Tibial artery (tissue), 4 donors: Measurements from ENCODE around the gene FGF16.
"Not testable (repeated sequence)": the region's sequence is repeated elsewhere in the genome, so short reads cannot be mapped to it uniquely, and the experiment has no call there.

Experiments used
- DNase-seq, 2 donors: peaks; one replicate each; pipeline ENCODE4 v3.0.0-alpha.2; 2019
- H3K27ac ChIP-seq, 2 donors: fragments of 200-600 bp; sonication (generic) in 1 of 2; 1 replicate in 1 of 2; 2 replicates in 1 of 2; pipeline ENCODE4 v1.5.1; 2018 to 2019; ENCODE audit warnings: mild to moderate bottlenecking in 1 of 2
- H3K27me3 ChIP-seq, 2 donors: fragments of 200-600 bp; sonication (generic) in 1 of 2; one replicate each; pipeline versions ENCODE4 v1.5.1 to v1.6.0; 2016 to 2019
- H3K36me3 ChIP-seq, 3 donors: fragments of 200-600 bp; sonication (generic) in 2 of 3; one replicate each; pipeline ENCODE4 v1.5.1; 2016 to 2019; ENCODE audit warnings: mild to moderate bottlenecking in 2 of 3
- H3K4me1 ChIP-seq, 4 donors: fragments of 200-600 bp; sonication (generic) in 2 of 4; 1 replicate in 3 of 4; 2 replicates in 1 of 4; pipeline ENCODE4 v1.5.1; 2016 to 2019
- H3K4me3 ChIP-seq, 2 donors: fragments of 200-600 bp; sonication (generic) in 1 of 2; 1 replicate in 1 of 2; 2 replicates in 1 of 2; pipeline ENCODE4 v1.5.1; 2018 to 2019; ENCODE audit warnings: mild to moderate bottlenecking in 2 of 2
- H3K9me3 ChIP-seq, 3 donors: fragments of 200-600 bp; sonication (generic) in 1 of 3; one replicate each; pipeline ENCODE4 v1.5.1; 2016 to 2019
- intact Hi-C: fragments of 100-400 bp; cut with DNase I; formaldehyde crosslinking; loops from one replicate; pipeline ENCODE4 v1.15.0; 2023; ENCODE audit warnings: low total_unique reads
- TF ChIP-seq, protein P1 (sequence below), 2 experiments: fragments of 200-600 bp in 1 of 2; fragments of 450-650 bp in 1 of 2; IDR thresholded peaks; one replicate each; pipeline ENCODE4 v1.5.1; 2017 to 2019; ENCODE audit warnings: antibody characterized with exemption in 2 of 2, mild to moderate bottlenecking in 1 of 2, moderate library complexity in 1 of 2

Gene FGF16

GRCh38 chrX:77455437-77455836 is 8.2 kb downstream of the FGF16 start:
- Histone ChIP-seq H3K4me1 (no peaks in the 10 kb centered on the region), H3K27ac (no peak overlapping the region)
- intact Hi-C loops = no loop called here

GRCh38 chrX:77484045-77484444 is 36.9 kb downstream of the FGF16 start:
- no peak for DNase-seq
- TF ChIP-seq, protein P1, sequence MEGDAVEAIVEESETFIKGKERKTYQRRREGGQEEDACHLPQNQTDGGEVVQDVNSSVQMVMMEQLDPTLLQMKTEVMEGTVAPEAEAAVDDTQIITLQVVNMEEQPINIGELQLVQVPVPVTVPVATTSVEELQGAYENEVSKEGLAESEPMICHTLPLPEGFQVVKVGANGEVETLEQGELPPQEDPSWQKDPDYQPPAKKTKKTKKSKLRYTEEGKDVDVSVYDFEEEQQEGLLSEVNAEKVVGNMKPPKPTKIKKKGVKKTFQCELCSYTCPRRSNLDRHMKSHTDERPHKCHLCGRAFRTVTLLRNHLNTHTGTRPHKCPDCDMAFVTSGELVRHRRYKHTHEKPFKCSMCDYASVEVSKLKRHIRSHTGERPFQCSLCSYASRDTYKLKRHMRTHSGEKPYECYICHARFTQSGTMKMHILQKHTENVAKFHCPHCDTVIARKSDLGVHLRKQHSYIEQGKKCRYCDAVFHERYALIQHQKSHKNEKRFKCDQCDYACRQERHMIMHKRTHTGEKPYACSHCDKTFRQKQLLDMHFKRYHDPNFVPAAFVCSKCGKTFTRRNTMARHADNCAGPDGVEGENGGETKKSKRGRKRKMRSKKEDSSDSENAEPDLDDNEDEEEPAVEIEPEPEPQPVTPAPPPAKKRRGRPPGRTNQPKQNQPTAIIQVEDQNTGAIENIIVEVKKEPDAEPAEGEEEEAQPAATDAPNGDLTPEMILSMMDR (IDR thresholded peaks at IDR 0.05) = no peak
- Histone ChIP-seq H3K9me3 (peaks cover 0 to 17% (median 6%) of the 10 kb centered on the region in 3 donors), H3K36me3 (no peaks in the 10 kb centered on the region), H3K4me3 (no peak overlapping the region), H3K27me3 (no peaks in the 10 kb centered on the region), H3K4me1 (no peaks in the 10 kb centered on the region), H3K27ac (no peak overlapping the region)
- intact Hi-C loops = no loop called here

More at GRCh38 chrX:77455437-77455836, 8.2 kb downstream of the FGF16 start:
- no peaks in the 10 kb centered on the region for H3K27me3 ChIP-seq
- no peak for DNase-seq
- no peaks in the 10 kb centered on the region for H3K9me3 ChIP-seq
- H3K36me3 ChIP-seq = no peaks in the 10 kb centered on the region
- H3K4me3 ChIP-seq = no peak overlapping the region
- TF ChIP-seq, protein P1 (IDR thresholded peaks at IDR 0.05) = no peak

DNA sequence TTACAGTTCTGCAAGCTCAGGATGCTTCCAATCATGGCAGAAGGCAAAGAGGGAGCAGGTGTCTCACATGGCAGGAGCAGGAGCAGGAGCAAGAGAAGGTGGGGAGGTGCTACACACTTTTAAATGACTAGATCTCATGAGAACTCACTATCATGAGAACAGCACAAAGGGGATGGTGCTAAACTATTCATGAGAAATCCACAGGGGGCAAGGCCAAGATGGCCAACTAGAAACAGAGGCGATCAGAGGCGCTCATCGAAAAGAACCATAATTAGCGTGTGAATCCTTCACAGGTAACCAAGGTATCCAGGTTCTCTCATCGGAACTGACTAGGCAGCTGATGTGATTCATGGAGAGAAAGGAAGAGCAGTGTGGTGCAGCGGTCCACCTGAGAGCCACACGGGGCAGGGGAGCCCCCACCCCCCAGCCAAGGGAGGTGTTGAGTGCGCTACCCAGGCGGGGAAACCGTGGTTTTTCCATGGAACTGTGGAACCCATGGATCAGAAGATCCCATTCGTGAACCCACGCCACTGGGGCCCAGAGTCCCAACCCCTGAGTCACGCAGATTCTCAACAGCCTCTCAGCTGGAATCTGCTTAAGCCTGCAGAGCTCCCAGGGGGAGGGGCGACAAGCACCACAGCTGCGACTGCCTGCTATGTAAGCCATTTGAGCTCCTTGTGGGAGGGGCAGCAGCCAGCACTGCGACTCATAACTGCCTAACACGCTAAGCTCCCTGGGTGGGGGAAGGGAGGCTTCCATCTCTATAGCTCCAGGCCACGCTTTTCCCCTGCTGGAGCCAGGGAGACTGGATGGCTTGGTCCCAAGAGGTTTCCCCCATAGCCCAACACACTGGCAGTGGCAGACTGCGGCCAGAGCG is 46.7 kb downstream of the FGF16 start:
- H3K27me3 ChIP-seq = no peaks in the 10 kb centered on the region
- TF ChIP-seq, protein P1 (IDR thresholded peaks at IDR 0.05) = no peak
- H3K4me3 ChIP-seq = no peak overlapping the region
- intact Hi-C loops = no loop called here
- no peak for DNase-seq
- H3K9me3 ChIP-seq = no peaks in the 10 kb centered on the region
- no peaks in the 10 kb centered on the region for H3K36me3 ChIP-seq
- H3K27ac ChIP-seq = no peak overlapping the region
- no peaks in the 10 kb centered on the region for H3K4me1 ChIP-seq

DNA sequence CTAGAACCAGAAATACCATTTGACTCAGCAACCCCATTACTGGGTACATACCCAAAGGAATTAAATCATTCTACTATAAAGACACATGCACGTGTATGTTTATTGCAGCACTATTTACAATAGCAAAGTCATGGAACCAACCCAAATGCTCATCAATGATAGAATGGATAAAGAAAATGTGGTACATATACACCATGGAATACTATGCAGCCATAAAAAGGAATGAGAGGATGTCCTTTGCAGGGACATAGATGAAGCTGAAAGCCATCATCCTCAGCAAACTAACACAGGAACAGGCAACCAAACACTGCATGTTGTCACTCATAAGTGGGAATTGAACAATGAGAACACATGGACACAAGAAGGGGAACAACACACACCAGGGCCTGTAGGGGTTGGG is 53.0 kb downstream of the FGF16 start:
- H3K27ac ChIP-seq, H3K27me3 ChIP-seq, H3K36me3 ChIP-seq, H3K9me3 ChIP-seq, H3K4me3 ChIP-seq, DNase-seq, H3K4me1 ChIP-seq, intact Hi-C loops: not testable (repeated sequence)

GRCh38 chrX:77502951-77503525 is 55.8 kb downstream of the FGF16 start:
- Histone ChIP-seq H3K9me3 (no peaks in the 10 kb centered on the region), H3K27ac (no peak overlapping the region), H3K4me3 (no peak overlapping the region), H3K27me3 (no peaks in the 10 kb centered on the region), H3K4me1 (peaks cover 0 to 6% (median 0%) of the 10 kb centered on the region in 4 donors), H3K36me3 (peaks cover 0 to 3% (median 0%) of the 10 kb centered on the region in 3 donors)
- TF ChIP-seq, protein P1 (IDR thresholded peaks at IDR 0.05) = no peak
- intact Hi-C loops = no loop called here
- DNase-seq = no peak

DNA sequence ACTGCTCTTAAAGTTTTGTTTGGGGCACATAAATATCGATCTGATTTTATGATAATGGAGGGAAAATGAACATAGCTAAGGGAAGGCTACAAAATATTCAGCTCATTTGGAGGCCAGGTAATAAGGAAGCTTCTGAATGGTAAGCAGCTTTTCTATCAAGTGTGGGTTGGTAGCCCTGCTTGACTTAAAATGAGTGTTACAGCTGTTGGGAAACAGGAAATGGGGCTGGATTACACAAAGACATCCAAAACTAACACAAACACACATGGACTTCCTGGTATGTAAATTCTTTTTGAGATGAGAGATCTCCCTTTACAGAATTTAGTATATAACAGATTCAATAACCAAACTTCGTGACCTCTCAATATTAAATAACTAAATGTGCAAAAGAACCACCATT is 58.0 kb downstream of the FGF16 start:
- TF ChIP-seq, protein P1 (IDR thresholded peaks at IDR 0.05) = no peak
- no peak overlapping the region for H3K4me3 ChIP-seq
- H3K27me3 ChIP-seq = no peaks in the 10 kb centered on the region
- no peaks in the 10 kb centered on the region for H3K9me3 ChIP-seq
- peaks cover 0 to 6% (median 0%) of the 10 kb centered on the region in 4 donors for H3K4me1 ChIP-seq
- intact Hi-C loops = no loop called here
- H3K36me3 ChIP-seq = peaks cover 4 to 9% (median 4%) of the 10 kb centered on the region in 3 donors
- DNase-seq = no peak
- H3K27ac ChIP-seq = no peak overlapping the region
